Measurements from ENCODE around the gene SLC46A1.
"Not testable (repeated sequence)": the region's sequence is repeated elsewhere in the genome, so short reads cannot be mapped to it uniquely, and the experiment has no call there.

The SLC46A1 gene
- 0.94 to 2.1 reads per million in 2 donors for total RNA-seq

GRCh38 chr17:28405632-28406472 lies at the start of gene SLC46A1:
SLC46A1 (minus strand) TSS chr17:28406212; CDS start chr17:28406114, 98 bp downstream.
- DNase-seq, result peak in 3 of 5 experiments; percentile 16 to 49 (median 35)

- DNase-seq, result no peak
Observed at GRCh38 chr17:28449859-28450258, 43.8 kb upstream of the SLC46A1 start.

DNA sequence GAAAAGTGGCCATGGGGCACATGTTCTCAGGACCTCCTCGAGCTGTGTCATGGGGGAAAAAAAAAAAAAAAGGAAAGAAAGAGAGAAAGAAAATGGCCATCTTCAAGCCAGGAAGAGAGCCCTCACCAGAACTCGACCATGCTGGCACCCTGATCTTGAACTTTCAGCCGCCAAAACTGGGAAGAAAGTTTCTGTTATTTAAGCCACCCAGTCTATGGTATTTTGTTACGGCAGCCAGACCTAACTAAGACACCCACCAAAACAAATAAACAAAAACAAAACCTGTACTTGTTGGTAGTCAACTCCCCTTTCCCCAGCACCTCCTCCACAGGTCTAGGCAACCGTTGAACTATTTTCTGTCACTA lies 41.4 kb upstream of the SLC46A1 start:
- no peak for DNase-seq

- DNase-seq, result no peak
Observed at GRCh38 chr17:28446716-28447395, 40.8 kb upstream of the SLC46A1 start.

DNA sequence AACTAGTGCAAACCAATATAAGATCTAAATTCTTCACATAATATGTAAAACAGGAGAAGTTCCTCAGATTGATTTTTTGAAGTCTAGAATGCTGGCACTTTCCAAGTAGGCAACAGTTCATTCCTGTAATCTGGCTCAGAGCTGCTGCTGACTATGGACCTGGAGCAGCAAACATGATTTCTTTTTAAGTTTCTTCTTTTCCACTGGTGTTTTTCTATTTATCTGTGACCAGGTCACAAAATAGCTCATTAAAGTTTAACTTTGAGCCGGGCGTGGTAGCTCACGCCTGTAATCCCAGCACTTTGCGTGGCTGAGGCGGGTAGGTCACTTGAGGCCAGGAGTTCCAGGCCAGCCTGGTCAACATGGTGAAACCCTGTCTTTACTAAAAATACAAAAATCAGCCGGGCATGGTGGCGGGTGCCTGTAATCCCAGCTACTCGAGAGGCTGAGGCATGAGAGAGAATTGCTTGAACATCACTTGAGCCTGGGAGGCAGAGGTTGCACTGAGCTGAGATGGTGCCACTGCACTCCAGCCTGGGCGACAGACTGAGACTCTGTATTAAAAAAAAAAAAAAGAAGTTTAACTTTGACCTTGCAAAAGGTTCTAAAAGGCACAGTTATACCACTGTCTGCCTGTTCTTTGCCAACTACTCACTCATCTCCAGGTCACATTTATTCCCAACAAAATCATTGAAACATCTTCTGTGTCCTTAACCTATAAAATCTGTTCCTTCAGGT lies 38.1 kb upstream of the SLC46A1 start:
- DNase-seq, result no peak

DNA sequence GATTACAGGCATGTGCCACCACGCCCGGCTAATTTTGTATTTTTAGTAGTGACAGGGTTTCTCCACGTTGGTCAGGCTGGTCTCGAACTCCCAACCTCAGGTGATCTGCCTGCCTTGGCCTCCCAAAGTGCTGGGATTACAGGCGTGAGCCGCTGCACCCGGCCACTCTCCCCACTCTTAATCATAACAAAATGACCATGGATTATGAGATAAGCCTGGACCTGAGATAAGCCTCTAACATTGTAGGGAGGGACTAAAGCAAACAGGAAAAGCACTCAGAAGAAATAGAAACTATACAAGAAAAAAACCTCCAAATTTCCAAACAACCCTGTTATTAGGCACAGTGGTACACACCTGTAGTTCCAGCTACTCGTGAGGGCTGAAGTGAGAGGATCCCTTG lies 28.3 kb upstream of the SLC46A1 start:
- DNase-seq, result not testable (repeated sequence)

GRCh38 chr17:28433721-28434120 lies 27.7 kb upstream of the SLC46A1 start:
- DNase-seq, result no peak

DNA sequence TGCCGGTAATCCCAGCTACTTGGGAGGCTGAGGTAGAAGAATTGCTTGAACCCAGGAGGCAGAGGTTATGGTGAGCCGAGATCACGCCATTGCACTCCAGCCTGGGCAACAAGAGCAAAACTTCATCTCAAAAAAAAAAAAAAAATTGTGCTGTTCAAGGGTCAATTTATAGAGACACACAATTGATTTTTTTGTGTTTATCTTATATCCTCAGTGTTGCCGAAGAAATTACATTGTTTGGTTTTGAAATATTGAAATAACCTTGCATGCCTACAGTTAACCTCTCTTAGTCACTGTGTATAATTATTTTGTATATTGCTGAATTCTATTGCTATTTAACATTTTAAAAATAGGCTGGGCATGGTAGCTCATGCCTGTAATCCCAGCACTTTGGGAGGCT lies 22.0 kb upstream of the SLC46A1 start:
- DNase-seq, result not testable (repeated sequence)

DNA sequence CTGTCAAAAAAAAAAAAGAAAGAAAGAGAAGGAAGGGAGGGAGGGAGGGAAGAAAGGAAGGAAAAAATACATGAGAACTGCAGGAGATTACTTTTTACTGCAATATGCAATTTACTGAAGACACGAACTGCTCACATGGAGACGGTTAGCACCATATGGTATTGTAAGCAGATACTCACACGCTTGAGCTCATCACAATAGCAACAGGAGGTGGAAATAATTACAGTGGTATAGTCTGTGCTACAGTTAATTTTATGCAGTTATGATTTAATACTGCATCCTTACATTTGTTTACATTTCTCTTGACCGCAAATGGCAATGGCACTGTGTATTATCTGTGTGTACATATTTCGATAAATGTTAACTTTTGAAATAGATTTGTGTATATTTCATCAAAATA lies 21.4 kb upstream of the SLC46A1 start:
- DNase-seq, result no peak

DNA sequence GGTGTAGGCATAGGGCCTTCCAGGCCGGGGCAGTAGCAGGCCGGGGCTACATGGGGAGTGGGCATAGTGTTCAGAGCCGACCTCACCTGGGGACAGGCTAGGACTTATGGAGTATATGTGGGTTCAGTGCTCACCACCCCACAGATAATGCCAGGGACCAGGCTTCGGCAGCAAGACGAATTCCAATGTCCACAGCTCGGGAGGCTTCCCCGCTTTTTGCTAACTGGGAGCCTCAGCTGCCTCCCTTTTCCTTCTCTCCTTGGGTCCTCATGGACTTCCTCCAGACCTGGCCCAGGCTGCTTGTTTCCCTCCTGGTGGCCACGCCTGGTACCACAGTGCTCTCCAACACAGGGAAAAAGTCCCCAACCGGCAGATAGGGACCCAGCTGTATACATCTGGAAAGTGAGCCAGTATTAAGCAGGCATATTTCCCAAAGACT lies 20.1 kb upstream of the SLC46A1 start:
- no peak for DNase-seq

GRCh38 chr17:28425206-28425605 lies 19.2 kb upstream of the SLC46A1 start:
- no peak for DNase-seq

DNA sequence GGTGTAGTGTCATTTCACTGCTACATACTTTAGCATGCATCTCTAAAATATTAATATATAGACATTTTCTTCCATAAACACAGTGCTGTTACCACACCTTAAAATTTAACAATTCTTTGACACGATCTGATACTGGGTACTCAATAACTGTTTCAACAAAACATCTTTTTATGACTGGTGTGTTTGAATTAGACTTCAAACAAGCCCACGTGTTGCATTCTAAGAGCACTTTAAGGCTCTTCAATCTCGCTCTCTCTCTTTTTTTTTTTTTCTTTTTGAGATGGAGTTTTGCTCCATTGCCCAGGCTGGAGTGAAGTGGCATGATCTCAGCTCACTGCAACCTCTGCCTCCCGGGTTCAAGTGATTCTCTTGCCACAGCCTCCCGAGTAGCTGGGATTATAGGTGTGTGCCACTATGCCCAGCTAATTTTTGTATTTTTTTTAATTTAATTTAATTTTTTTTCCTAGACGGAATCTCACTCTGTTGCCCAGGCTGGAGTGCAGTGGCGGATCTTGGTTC lies 15.8 kb upstream of the SLC46A1 start:
- DNase-seq, result no peak

DNA sequence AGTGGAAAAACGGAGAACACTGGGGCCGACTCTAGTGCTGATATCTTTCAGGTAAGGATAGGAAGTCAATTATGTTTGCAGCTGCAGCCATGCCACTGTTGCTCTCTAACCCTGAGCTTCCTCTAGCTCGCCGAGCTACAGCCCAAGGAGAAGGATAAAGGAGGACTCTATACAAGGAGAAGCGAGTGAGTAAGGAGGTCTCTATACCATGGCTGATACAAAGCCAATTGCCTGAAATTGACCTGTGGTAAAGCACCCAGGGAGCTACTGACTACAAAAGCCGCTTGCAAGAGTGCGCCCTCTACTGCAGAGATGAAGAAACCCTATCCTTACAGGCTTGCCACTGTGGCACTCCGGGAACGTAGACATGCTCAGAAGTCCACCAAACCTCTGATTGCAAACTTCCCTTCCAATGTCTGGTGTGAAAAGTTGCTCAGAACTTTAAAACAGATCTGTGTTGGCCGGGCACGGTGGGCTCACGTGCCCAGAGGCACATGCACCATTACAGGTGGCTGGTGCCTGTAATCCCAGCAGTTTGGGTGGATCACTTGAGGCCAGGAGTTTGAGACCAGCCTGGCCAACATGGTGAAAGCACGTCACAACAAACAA lies 10.8 kb upstream of the SLC46A1 start:
- DNase-seq, result peak in 4 of 5 experiments; percentile 8 to 67 (median 24)

DNA sequence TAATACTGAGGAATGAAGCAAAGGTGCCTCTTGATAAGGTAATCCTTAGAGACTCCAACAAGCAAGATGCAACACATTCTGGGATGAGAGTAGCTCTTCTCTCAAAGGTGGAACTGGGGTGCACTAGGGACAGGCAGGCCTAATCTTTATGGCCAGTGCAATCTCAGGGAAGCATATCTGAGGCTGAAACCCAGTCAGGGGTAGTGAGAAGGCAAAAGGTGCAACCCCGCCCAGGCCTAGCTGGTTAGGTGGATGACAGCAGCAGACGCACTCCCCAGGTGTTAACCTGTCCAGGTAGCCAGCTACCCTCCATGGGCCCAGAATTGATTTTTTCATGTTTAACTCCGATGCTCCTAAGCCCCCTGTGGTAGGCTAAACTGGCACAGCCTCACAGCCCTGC lies 9.9 kb upstream of the SLC46A1 start:
- no peak for DNase-seq

DNA sequence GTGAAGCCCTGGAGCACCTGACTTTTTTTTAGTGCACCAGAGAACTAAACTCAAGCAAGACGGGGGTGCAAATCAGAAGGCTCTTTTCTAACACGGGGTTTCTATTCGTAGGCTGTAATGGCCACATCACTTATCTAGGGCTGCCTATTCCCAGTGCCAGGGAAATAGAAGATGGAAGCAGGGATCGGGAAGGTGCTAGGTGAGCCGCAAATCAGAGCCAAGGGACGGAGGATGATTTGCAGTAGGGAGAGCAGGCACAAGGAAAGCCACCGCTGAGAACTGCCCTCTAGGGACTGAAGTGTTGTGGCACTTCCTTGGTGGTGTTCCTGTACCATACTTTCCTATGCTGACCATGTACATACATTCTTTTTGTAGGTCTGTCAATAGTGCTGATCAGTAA lies 7.8 kb upstream of the SLC46A1 start:
- DNase-seq, result no peak

- DNase-seq, result no peak
Observed at GRCh38 chr17:28412099-28412498, 6.1 kb upstream of the SLC46A1 start.

- no peak for DNase-seq
Observed at GRCh38 chr17:28407974-28408306, 1.9 kb upstream of the SLC46A1 start.

DNA sequence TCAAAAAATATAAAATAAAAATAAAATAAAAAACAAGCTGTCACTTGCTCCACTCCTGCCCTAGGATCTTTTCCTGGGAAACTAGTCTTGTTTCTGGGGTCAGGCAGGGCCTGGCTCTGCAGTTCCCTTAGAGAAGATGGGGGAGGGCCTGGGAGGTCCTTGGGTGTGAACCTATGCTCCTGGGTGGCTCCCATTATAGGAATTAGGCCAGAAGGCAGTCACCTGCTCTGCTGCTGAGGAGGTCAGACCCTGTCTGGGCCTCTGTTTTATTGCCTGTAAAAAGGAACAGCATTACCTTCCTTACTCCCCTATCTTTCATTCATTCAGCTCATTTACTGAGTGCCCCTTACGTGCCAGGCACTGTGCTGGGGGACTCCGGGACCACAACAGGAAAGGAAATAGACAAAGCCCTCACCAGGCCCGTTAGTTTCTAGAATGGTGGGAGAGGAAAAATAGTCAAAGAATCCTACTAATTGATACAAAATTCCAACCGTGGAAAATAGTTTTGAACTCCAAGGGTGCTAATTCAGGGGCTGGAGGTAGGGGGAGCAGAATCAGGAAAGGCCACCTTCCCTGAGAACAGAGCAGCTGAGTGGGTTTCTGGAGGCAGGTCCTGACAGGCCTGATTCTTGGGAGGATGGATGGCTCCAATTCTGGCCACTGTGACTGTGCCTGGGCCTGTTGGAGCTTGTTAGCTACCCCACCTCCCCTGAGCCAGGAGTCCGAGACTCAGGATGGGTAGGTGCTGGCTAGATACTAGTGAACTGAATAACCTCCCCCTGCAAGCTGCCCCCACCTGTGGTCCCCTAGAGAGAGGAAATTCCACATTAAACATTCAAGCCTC lies 1.3 kb upstream of the SLC46A1 start:
- DNase-seq, result no peak

- DNase-seq, result peak in 1 of 5 experiments; percentile 12
Observed at GRCh38 chr17:28406473-28406814, 432 bp upstream of the SLC46A1 start.

DNA sequence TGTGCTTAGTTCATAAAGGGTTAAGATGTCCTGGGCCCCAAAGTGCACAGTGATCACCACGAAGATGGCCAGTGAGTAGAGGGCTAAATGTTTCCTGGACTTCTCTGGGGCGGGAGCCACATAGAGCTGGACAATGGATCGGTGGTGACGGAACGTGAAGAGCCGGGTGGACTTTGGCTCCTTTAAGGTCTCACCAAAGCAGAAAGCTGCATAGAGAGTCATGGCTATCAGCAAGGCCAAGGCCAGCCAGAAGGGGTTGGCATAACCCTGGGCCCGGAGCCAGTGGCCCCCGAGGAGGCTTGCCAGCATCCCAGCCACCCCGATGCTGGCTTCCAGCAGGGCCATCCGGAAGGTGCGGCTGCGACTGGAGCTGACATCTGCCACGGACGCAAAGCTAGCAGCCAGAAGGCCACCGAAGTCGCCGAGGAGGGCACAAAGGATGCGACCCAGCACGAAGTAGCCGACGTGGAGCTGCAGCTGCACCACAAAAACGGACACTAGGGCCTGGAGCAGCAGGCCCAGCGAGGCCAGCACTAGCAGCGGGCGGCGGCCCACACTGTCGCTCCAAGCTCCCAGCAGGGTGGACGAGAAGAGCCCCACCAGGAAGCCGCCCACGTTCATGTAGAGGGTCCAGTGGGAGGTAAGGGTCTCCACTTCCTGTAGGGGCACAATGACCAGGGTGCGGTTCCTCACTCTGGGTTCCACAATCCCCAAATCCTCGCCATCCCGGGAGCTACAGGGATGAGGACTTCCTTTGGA lies 1.0 kb downstream of the SLC46A1 start:
- DNase-seq, result no peak

DNA sequence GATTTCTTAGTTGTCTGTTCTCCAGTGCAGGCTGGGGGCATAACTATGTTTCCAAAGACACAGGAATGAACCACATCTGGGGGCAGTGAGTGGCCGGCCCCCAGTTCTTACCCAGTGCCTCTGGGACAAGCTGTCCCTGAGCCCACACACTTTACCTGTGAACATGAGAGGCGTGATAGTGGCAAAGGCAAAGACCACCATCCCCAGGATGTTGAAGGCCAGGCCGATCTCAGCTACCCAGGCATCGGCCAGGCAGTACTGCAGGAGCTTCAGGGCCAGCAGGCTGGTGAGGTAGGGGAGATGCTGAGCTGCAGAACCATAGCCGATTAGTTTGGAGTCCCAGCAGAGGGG lies 1.6 kb downstream of the SLC46A1 start:
- no peak for DNase-seq

Data from T-helper 2 cell (primary cell).